H1 (cell line): ENCODE measurements around the gene DNAL4. TPM values are rescaled to one million over a fixed set of nuclear protein-coding genes. Genes with fewer than 3 reads are reported as not detected.

Experiments
- CBX8 ChIP-seq: fragments of 300-800, 300-1000 bp; sonication (generic); IDR thresholded peaks from 2 replicates; pipeline ENCODE4 v1.7.1; 2016; ENCODE audit warnings: low read depth, low read length, borderline replicate concordance
- EP300 ChIP-seq, 2 experiments: IDR thresholded peaks; 1 replicate in 1 of 2; 2 replicates in 1 of 2; pipeline ENCODE4 v1.6.1; 2011 to 2012; ENCODE audit warnings: low read depth in 2 of 2, low read length in 2 of 2, mild to moderate bottlenecking in 2 of 2, borderline replicate concordance in 1 of 2, inconsistent platforms in 1 of 2, moderate library complexity in 1 of 2
- HDAC2 ChIP-seq, 2 experiments: fragments of 300-600 bp in 1 of 2; sonication (generic) in 1 of 2; IDR thresholded peaks; 2 replicates each; pipeline ENCODE4 v1.6.1; 2011 to 2012; ENCODE audit warnings: low read depth in 2 of 2, low read length in 2 of 2, mild to moderate bottlenecking in 2 of 2, moderate library complexity in 2 of 2, borderline replicate concordance in 1 of 2, inconsistent platforms in 1 of 2
- NANOG ChIP-seq: IDR thresholded peaks from 2 replicates; pipeline ENCODE4 v1.6.1; 2011; ENCODE audit warnings: low read length, low read depth, mild to moderate bottlenecking, inconsistent platforms; ENCODE audit not compliant: insufficient read depth, poor library complexity, severe bottlenecking
- SIN3A ChIP-seq, 2 experiments: IDR thresholded peaks in 1 of 2; conservative IDR thresholded peaks in 1 of 2; 2 replicates each; pipeline ENCODE4 v1.6.1; 2011 to 2012; ENCODE audit warnings: low read length in 2 of 2, improper control_type of control experiment in 1 of 2, low read depth in 1 of 2, mild to moderate bottlenecking in 1 of 2
- SIX5 ChIP-seq: IDR thresholded peaks from 2 replicates; pipeline ENCODE4 v1.6.1; 2011; ENCODE audit warnings: mild to moderate bottlenecking, low read depth, low read length
- SP1 ChIP-seq: IDR thresholded peaks from 2 replicates; pipeline ENCODE4 v1.6.1; 2011; ENCODE audit warnings: low read depth, low read length
- ZNF274 ChIP-seq: IDR thresholded peaks from 2 replicates; pipeline ENCODE4 v1.7.0; 2012; ENCODE audit warnings: low read length, borderline replicate concordance; ENCODE audit errors: extremely low read depth
- polyA plus RNA-seq, 7 experiments: library from polyadenylated mRNA; depleted of rRNA in 3 of 7; stranded (reverse) in 5 of 7; unstranded in 2 of 7; fragments of >200 nt in 5 of 7; fragments of 200-250 nt in 2 of 7; gene quantifications; 1 replicate in 5 of 7; 2 replicates in 1 of 7; 4 replicates in 1 of 7; pipeline versions ENCODE4 v1.2.1 to v1.2.3, GENCODE V29; 2011 to 2013; ENCODE audit warnings: missing spikeins in 2 of 7, mixed read lengths in 2 of 7
- total RNA-seq: library from RNA; stranded (reverse); fragmentation: NEBNext Ultra II Directional; extraction: Animal tissue kit (Norgen Biotek cat#: 25700); gene quantifications from 2 replicates; pipeline ENCODE4 v1.2.1, GENCODE V29; 2021
- TF ChIP-seq, protein P1 (sequence below): IDR thresholded peaks from 2 replicates; pipeline ENCODE4 v1.6.1; 2011; ENCODE audit warnings: low read depth, mild to moderate bottlenecking, low read length; ENCODE audit not compliant: insufficient read depth

Gene DNAL4
- total and polyA plus RNA-seq, 2 of the 8 experiments (the other 6 are each of a cell fraction or from before 2014, with no cell fraction given), result 8.8 to 14.0 TPM

DNA sequence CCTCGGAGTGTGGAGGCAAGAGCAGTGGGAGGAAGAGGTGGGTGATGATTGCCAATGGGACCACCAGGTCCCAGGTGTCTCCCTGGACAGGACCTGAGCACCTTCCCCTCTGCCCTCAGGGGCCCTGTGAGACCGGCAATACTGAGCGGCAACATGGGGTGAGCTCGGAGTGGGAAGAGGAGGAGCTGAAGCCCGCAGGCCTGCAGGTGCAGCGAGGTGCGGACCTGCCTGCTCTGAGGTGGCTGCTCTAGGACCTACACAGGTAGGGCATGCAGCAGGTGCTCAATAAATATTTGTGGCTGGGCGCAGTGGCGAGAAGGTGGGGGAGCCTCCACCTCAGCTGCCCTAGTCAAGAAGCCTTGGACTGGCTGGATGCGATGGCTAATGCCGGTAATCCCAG is 25.9 kb downstream of the DNAL4 start (continued):
- TF ChIP-seq EP300 (IDR thresholded peaks at IDR 0.05; ENCODE audit: borderline replicate concordance in 1 of 2, low read depth in 2 of 2, low read length in 2 of 2) (no peak), CBX8 (no peak), HDAC2 (IDR thresholded peaks at IDR 0.05; ENCODE audit: borderline replicate concordance in 1 of 2, low read depth in 2 of 2, low read length in 2 of 2) (no peak), SIX5 (no peak), SIN3A (conservative IDR thresholded peaks at IDR 0.05 in 1 of 2, IDR thresholded peaks at IDR 0.05 in 1 of 2; ENCODE audit: low read depth in 1 of 2, low read length in 2 of 2) (no peak), ZNF274 (no peak), NANOG (no peak), SP1 (no peak)
- TF ChIP-seq, protein P1, sequence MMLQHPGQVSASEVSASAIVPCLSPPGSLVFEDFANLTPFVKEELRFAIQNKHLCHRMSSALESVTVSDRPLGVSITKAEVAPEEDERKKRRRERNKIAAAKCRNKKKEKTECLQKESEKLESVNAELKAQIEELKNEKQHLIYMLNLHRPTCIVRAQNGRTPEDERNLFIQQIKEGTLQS, result no peak
